Esophagus (tissue), 2 donors: ENCODE measurements around the gene SYNGR3. TPM values are rescaled to one million over a fixed set of nuclear protein-coding genes. Genes with fewer than 3 reads are reported as not detected.

Experiments
- H3K27ac ChIP-seq, 2 donors: one replicate each; pipeline ENCODE4 v1.5.1; 2013; ENCODE audit warnings: low read depth in 2 of 2, mild to moderate bottlenecking in 2 of 2, inconsistent platforms in 1 of 2, low read length in 1 of 2, moderate library complexity in 1 of 2
- H3K27me3 ChIP-seq, 2 donors: one replicate each; pipeline ENCODE4 v1.6.1; 2013; ENCODE audit warnings: low read length in 2 of 2, control low read depth in 1 of 2, mild to moderate bottlenecking in 1 of 2; ENCODE audit not compliant: insufficient read depth in 2 of 2, control insufficient read depth in 1 of 2
- H3K36me3 ChIP-seq, 2 donors: one replicate each; pipeline ENCODE4 v1.6.1; 2013; ENCODE audit warnings: low read length in 1 of 2; ENCODE audit not compliant: control insufficient read depth in 2 of 2, insufficient read depth in 2 of 2
- H3K4me1 ChIP-seq, 2 donors: one replicate each; pipeline ENCODE4 v1.6.1; 2013; ENCODE audit warnings: low read length in 1 of 2; ENCODE audit not compliant: control insufficient read depth in 2 of 2, insufficient read depth in 2 of 2
- H3K4me3 ChIP-seq, 2 donors: one replicate each; pipeline ENCODE4 v1.5.1; 2013; ENCODE audit warnings: low read length in 2 of 2, mild to moderate bottlenecking in 2 of 2, low read depth in 1 of 2, moderate library complexity in 1 of 2
- H3K9me3 ChIP-seq, 2 donors: one replicate each; pipeline ENCODE4 v1.6.1; 2013; ENCODE audit warnings: mild to moderate bottlenecking in 2 of 2, low read depth in 1 of 2, low read length in 1 of 2, moderate library complexity in 1 of 2; ENCODE audit not compliant: control insufficient read depth in 2 of 2, insufficient read depth in 1 of 2
- WGBS, 2 donors: extraction: QIAGEN DNeasy Blood & Tissue Kit; methylation state at CpG; one replicate each; pipeline ENCODE4 v1.1.7; 2013; 5-methylcytosine and 5-hydroxymethylcytosine counted together
- polyA plus RNA-seq, 2 donors: library from polyadenylated mRNA; stranded (reverse); fragments of 200-250 nt; gene quantifications; one replicate each; pipeline ENCODE4 v1.2.3, GENCODE V29; 2013
- donor health status: healthy with polysubstance abuse.
- donor health status: Bipolar disorder and iron deficiency.

Gene SYNGR3
- polyA plus RNA-seq, 2 donors: 0.06 to 0.36 TPM

DNA sequence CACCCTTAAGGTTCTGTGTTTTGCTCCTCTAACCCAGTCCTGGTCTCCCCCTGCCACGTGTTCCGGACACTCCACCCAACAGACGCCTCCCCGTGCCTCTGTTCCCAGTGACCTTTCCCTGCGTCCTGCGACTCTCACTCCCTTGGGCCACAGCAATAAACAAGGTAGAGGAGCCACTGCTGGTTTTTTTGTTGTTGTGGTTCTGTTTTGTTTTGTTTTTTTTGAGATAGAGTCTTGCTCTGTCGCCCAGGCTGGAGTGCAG is 26.1 kb downstream of the SYNGR3 start:
- WGBS, 2 donors: 85 to 88% methylated on average over 7 of the region's 7 CpGs
- Histone ChIP-seq H3K27ac (peak overlapping the region; percentile 40 to 87), H3K27me3 (peaks cover 5 to 6% of the 10 kb centered on the region in 2 donors), H3K36me3 (no peaks in the 10 kb centered on the region), H3K4me3 (no peak overlapping the region), H3K4me1 (peaks cover 10 to 15% of the 10 kb centered on the region in 2 donors), H3K9me3 (peaks cover 0 to 2% of the 10 kb centered on the region in 2 donors)

DNA sequence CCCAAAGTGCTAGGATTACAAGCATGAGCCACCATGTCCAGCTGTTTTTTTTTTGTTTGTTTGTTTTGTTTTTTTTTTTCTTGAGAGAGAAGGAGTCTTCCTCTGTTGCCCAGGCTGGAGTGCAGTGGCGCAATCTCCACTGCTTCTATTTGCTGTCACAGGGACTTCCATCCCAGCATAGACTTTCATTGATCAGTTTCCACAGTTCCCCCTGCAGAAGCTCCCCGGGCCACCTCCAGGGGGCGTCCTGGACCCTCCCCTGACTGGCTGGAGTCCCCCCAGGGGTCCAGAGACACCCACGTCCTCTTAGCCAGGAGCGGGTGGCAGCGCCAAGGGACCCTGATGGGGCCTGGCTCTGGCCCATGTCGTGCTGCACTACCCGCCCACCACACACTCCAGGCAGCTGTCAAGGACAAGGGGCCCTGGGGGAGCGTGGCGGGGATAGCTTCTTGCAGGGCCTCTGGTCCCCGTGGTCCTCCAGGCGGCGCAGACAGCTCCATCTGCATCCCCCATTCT is 26.7 kb downstream of the SYNGR3 start:
- Histone ChIP-seq H3K27ac (no peak overlapping the region), H3K27me3 (peaks cover 5 to 6% of the 10 kb centered on the region in 2 donors), H3K4me3 (no peak overlapping the region), H3K36me3 (no peaks in the 10 kb centered on the region), H3K4me1 (peaks cover 10 to 15% of the 10 kb centered on the region in 2 donors), H3K9me3 (peaks cover 0 to 2% of the 10 kb centered on the region in 2 donors)
- 54 to 59% methylated on average over 10 to 13 of the region's 13 CpGs for WGBS, 2 donors

DNA sequence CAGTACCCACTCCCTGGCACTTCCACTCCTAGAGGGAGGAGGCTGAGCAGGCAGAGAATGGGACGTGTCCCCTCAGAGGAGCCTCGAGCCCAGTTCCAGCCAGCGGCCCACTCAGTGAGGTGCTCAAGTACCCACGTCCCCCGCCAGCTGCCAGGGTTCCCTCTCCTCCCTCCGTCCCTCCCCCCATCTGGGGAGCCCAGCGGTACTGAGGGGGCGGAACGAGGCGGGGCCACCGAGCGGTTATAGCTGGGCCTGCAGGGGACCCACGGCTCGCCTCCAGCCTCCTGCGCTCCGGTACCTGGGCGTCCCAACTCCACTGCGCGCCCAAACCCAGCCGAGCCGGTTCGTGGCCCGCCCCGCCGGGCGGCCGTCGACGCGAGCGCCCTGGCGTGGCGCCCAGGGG is 29.7 kb downstream of the SYNGR3 start, which contains the start of gene NPW:
NPW (plus strand) TSS at position 268 of the 403 bp plus-strand sequence.
- no peaks in the 10 kb centered on the region for H3K36me3 ChIP-seq
- H3K27me3 ChIP-seq: peaks cover 5 to 6% of the 10 kb centered on the region in 2 donors
- H3K9me3 ChIP-seq: peaks cover 0 to 2% of the 10 kb centered on the region in 2 donors
- peak within 1 kb of the TSS in 1 of 2 donors; percentile 12 for H3K4me3 ChIP-seq
- WGBS, 2 donors: 3 to 5% methylated on average over 30 to 33 of the region's 33 CpGs
- no peak within 1 kb of the TSS for H3K27ac ChIP-seq
- H3K4me1 ChIP-seq: peaks cover 15 to 25% of the 10 kb centered on the region in 2 donors

DNA sequence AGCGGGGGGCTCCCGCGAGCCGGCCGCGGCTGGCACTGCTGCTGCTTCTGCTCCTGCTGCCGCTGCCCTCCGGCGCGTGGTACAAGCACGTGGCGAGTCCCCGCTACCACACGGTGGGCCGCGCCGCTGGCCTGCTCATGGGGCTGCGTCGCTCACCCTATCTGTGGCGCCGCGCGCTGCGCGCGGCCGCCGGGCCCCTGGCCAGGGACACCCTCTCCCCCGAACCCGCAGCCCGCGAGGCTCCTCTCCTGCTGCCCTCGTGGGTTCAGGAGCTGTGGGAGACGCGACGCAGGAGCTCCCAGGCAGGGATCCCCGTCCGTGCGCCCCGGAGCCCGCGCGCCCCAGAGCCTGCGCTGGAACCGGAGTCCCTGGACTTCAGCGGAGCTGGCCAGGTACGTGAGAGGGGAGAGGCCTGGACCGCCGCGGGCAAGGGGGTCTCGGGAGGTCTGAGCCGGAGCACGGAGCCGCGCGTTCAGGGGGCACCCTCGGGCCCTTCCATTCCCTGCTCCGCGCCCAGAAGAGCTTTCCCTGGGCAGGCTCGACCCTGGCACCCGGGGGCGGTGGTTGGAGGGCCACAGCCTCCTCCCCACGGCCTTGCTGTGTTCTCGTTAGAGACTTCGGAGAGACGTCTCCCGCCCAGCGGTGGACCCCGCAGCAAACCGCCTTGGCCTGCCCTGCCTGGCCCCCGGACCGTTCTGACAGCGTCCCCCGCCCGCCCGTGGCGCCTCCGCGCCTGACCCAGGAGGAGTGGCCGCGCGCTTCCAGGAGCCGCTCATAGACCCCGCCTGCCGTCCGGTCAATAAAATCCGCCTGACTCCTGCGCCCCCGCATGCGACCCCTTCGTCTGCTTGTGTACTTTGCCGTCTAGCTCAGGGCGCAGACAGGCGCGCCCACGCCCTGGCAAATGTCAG is 30.4 kb downstream of the SYNGR3 start:
- Histone ChIP-seq H3K36me3 (no peaks in the 10 kb centered on the region), H3K4me3 (peak overlapping the region in 1 of 2 donors; percentile 12), H3K27ac (no peak overlapping the region), H3K27me3 (peaks cover 5 to 6% of the 10 kb centered on the region in 2 donors), H3K4me1 (peaks cover 15 to 25% of the 10 kb centered on the region in 2 donors), H3K9me3 (peaks cover 0 to 2% of the 10 kb centered on the region in 2 donors)
- WGBS, 2 donors: 2% methylated on average over 67 to 96 of the region's 96 CpGs

DNA sequence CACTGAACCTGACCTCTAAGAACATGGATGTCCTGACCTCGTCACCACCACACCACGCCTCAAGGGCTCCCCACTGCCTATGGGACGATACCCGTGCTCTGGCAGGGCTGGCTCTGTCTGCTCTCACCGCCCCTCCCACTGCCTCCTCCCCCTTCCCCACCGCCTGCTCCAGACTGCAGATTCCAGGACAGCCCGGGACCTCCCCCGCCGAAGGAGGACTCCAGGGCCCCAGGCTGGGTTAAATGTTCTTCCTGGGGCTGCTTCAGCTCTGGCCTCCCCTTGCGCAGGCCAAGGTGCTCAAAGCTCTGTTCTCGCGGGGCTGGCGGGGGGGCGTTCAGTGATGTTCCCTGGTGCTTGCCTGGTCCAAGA is 32.9 kb downstream of the SYNGR3 start:
- no peaks in the 10 kb centered on the region for H3K36me3 ChIP-seq
- H3K27me3 ChIP-seq: peaks cover 5 to 6% of the 10 kb centered on the region in 2 donors
- H3K27ac ChIP-seq: peak overlapping the region in 1 of 2 donors; percentile 3
- 2% methylated on average over 14 of the region's 14 CpGs for WGBS, 2 donors
- peaks cover 19 to 32% of the 10 kb centered on the region in 2 donors for H3K4me1 ChIP-seq
- peaks cover 0 to 2% of the 10 kb centered on the region in 2 donors for H3K9me3 ChIP-seq
- H3K4me3 ChIP-seq: no peak overlapping the region

DNA sequence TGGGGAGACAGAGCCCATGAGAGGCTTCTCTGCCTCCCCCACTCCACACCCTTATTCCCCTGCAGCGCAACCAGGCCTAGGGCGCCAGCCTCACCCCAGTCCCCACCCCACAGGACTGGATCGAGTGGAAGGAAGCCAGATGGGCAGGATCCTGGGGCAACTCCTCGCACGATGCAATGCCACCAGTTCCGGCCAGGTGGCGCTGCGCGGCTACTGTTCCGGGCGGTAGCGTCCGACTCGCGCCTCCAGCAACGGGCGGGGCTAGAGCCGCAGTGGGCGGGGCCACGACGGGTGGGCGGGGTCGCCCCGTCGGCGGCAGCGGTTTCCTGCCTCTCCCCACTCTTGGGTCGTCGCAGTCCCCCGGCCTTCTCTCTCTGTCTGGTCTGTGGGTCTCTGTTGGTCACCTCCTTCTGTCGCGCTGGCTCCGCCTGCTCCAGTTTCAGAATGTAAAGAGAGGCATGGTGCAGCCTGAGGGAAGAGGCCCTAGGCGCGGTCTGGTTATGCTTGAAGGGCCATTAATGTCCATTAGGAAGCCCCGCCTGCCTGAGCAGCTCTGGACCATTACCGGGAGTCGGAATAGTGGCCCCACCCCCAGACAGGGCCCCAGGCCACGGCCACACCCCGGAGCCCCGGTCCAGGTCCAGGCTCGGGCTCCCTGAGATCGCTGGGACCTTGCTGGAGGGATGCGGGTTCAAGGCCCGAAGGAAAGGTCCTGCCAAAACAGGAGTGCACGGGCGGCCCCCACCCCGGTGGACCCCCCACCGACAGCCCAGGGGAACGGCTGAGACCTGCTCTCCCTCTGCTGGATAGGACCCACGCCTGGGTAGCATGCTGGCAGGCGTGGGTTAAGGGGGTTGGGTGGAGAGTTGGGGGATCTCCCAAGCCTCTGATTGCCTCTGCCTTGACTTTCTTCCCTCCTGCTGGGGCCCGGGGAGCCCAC is 33.6 kb downstream of the SYNGR3 start:
- Histone ChIP-seq H3K36me3 (no peaks in the 10 kb centered on the region), H3K4me1 (peaks cover 19 to 34% of the 10 kb centered on the region in 2 donors), H3K27ac (peak overlapping the region; percentile 63 to 76), H3K4me3 (peak overlapping the region; percentile 13 to 31), H3K27me3 (peaks cover 5 to 6% of the 10 kb centered on the region in 2 donors), H3K9me3 (peaks cover 0 to 2% of the 10 kb centered on the region in 2 donors)
- 12 to 13% methylated on average over 47 to 53 of the region's 53 CpGs for WGBS, 2 donors

DNA sequence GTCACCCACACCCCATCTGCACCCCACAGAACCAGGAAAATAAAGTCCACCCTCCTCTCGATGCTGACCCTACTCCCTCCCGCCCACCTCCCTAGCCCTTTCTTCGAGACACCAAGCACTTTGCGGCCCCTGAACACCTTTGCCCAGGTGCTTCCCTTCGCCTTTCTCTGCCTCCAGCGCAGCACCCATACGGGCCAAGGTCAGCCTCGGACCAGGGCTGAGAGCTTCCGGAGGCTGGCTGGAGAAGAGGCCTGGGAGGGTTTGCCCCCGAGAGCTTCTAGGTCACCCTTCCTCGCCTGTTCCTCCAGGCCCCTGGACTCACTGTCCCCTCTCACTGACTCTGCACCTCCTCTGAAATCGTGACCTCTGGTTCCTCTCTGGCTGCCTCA is 34.3 kb downstream of the SYNGR3 start:
- peaks cover 19 to 34% of the 10 kb centered on the region in 2 donors for H3K4me1 ChIP-seq
- H3K27ac ChIP-seq: no peak overlapping the region
- whole genome bisulfite sequencing, 2 donors: 89 to 92% methylated on average over 12 of the region's 12 CpGs
- H3K27me3 ChIP-seq: peaks cover 3 to 5% of the 10 kb centered on the region in 2 donors
- no peaks in the 10 kb centered on the region for H3K36me3 ChIP-seq
- peaks cover 0 to 2% of the 10 kb centered on the region in 2 donors for H3K9me3 ChIP-seq
- no peak overlapping the region for H3K4me3 ChIP-seq

DNA sequence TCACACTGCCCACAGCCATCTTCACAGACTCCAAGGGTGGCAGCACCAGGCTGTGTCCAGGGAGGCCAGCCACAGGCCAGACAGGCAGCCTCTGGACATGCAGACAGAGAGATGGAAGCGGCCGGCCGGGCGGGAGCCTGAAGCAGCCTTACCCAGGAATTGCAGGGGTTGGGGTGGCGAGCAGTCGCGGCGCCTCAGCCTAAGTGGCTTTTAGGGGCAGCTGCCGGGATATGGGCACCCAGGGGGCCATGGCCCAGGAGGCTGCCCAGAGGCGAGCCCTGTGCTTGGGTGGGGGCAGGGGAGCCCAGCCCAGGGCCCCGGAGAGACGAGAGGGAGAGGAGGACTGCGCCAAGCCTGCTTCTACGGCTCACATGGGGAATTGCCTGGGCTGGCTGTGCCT is 35.5 kb downstream of the SYNGR3 start:
- Histone ChIP-seq H3K9me3 (peaks cover 0 to under 1% of the 10 kb centered on the region in 2 donors), H3K4me3 (no peak overlapping the region), H3K36me3 (no peaks in the 10 kb centered on the region), H3K27me3 (peaks cover 0 to 2% of the 10 kb centered on the region in 2 donors), H3K4me1 (peaks cover 14 to 24% of the 10 kb centered on the region in 2 donors), H3K27ac (no peak overlapping the region)
- 88 to 92% methylated on average over 14 of the region's 14 CpGs for WGBS, 2 donors

DNA sequence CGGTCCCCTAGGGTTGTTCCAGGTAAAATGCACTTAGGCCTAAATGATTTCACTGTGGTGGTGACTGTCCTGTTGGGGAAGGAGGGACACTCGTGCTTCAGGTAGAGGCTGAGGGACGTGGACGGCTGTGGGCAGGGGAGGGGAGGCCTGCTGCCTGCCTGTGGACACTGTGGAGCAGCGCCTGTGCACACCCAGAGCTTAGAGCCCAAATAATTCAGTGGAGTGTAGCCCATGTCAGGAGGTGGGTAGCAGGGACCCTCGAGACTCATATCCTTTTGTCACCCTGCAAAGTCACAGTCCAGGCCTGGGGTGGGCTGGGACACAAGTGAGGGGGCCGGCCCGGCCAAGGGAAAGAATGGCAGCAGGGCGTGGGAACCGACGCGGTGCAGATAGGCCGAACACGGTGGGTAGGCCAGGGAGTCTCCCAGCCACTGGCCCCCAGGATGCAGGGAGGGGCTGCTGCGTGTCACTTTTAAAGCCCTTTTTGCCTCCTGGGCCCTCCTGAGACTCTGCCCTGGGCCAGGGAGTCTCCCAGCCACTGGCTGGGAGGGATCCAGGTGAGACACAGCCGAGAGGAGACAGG is 36.2 kb downstream of the SYNGR3 start:
- Histone ChIP-seq H3K9me3 (no peaks in the 10 kb centered on the region), H3K27ac (no peak overlapping the region), H3K4me1 (peaks cover 10 to 24% of the 10 kb centered on the region in 2 donors), H3K36me3 (no peaks in the 10 kb centered on the region), H3K27me3 (no peaks in the 10 kb centered on the region), H3K4me3 (no peak overlapping the region)
- 81 to 85% methylated on average over 12 to 16 of the region's 16 CpGs for WGBS, 2 donors
